Endothelial cell (in vitro differentiated cells): ENCODE results near the gene VSIG2. TPM values are rescaled to one million over a fixed set of nuclear protein-coding genes. Genes with fewer than 3 reads are reported as not detected.

Source experiments
- DNase-seq: peaks from one replicate; pipeline ENCODE4 v3.0.0; 2021; ENCODE audit warnings: low spot score
- H3K27ac Mint-ChIP-seq: one replicate; pipeline ENCODE4 v1.8.0; 2021; ENCODE audit warnings: mixed read lengths, inconsistent platforms; ENCODE audit not compliant: unreplicated experiment
- H3K27me3 Mint-ChIP-seq: one replicate; pipeline ENCODE4 v1.8.0; 2021; ENCODE audit warnings: mild to moderate bottlenecking, moderate library complexity, mixed read lengths, inconsistent platforms; ENCODE audit not compliant: unreplicated experiment
- H3K36me3 Mint-ChIP-seq: one replicate; pipeline ENCODE4 v1.8.0; 2021; ENCODE audit warnings: mild to moderate bottlenecking, low read depth, mixed read lengths, inconsistent platforms; ENCODE audit not compliant: unreplicated experiment
- H3K4me1 Mint-ChIP-seq: one replicate; pipeline ENCODE4 v1.8.0; 2021; ENCODE audit warnings: mild to moderate bottlenecking, mixed read lengths, inconsistent platforms; ENCODE audit not compliant: unreplicated experiment
- H3K4me3 Mint-ChIP-seq: one replicate; pipeline ENCODE4 v1.8.0; 2021; ENCODE audit warnings: mild to moderate bottlenecking, mixed read lengths, inconsistent platforms; ENCODE audit not compliant: unreplicated experiment
- H3K9me3 Mint-ChIP-seq: one replicate; pipeline ENCODE4 v1.8.0; 2021; ENCODE audit warnings: mixed read lengths, inconsistent platforms; ENCODE audit not compliant: unreplicated experiment
- total RNA-seq: library from RNA; stranded (reverse); fragmentation: NEBNext Ultra II Directional; extraction: Animal tissue kit (Norgen Biotek cat#: 25700); gene quantifications from one replicate; pipeline ENCODE4 v1.2.1, GENCODE V29; 2021; ENCODE audit not compliant: unreplicated experiment
- TF ChIP-seq, protein P1 (sequence below): fragments of 200-600 bp; sonication (generic); IDR thresholded peaks from one replicate; pipeline ENCODE4 v1.5.0; 2021; ENCODE audit warnings: antibody characterized with exemption; ENCODE audit not compliant: unreplicated experiment

VSIG2 gene
- total RNA-seq, 1 donor from 2014 or later: 8.6 TPM

- no peaks in the 10 kb centered on the region for H3K36me3 Mint-ChIP-seq
- H3K9me3 Mint-ChIP-seq: no peaks in the 10 kb centered on the region
- no peak for DNase-seq
- no peak overlapping the region for H3K4me3 Mint-ChIP-seq
- H3K27me3 Mint-ChIP-seq: no peaks in the 10 kb centered on the region
- H3K27ac Mint-ChIP-seq: no peak overlapping the region
- no peaks in the 10 kb centered on the region for H3K4me1 Mint-ChIP-seq
- TF ChIP-seq, protein P1, sequence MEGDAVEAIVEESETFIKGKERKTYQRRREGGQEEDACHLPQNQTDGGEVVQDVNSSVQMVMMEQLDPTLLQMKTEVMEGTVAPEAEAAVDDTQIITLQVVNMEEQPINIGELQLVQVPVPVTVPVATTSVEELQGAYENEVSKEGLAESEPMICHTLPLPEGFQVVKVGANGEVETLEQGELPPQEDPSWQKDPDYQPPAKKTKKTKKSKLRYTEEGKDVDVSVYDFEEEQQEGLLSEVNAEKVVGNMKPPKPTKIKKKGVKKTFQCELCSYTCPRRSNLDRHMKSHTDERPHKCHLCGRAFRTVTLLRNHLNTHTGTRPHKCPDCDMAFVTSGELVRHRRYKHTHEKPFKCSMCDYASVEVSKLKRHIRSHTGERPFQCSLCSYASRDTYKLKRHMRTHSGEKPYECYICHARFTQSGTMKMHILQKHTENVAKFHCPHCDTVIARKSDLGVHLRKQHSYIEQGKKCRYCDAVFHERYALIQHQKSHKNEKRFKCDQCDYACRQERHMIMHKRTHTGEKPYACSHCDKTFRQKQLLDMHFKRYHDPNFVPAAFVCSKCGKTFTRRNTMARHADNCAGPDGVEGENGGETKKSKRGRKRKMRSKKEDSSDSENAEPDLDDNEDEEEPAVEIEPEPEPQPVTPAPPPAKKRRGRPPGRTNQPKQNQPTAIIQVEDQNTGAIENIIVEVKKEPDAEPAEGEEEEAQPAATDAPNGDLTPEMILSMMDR: no peak
These were observed 52.5 kb downstream of the VSIG2 start for GRCh38 chr11:124699547-124699946.

Other genes with a start within 250 kb of the VSIG2 start
- not detected for gene OR8B12, start 208.6 kb downstream of the VSIG2 start, total RNA-seq
- gene OR8A1, start 182.3 kb downstream of the VSIG2 start, total RNA-seq: 0.46 TPM
- 0.21 TPM for gene PANX3, start 140.8 kb downstream of the VSIG2 start, total RNA-seq
- gene TBRG1, start 129.4 kb downstream of the VSIG2 start, total RNA-seq: 87.3 TPM
- gene SIAE, start 78.5 kb downstream of the VSIG2 start, total RNA-seq: 11.4 TPM
- gene SPA17, start 78.4 kb downstream of the VSIG2 start, total RNA-seq: 4.3 TPM
- 17.0 TPM for gene NRGN, start 12.3 kb downstream of the VSIG2 start, total RNA-seq
- gene ESAM, start 10.0 kb upstream of the VSIG2 start, total RNA-seq: 490 TPM
- gene MSANTD2, start 48.2 kb upstream of the VSIG2 start, total RNA-seq: 32.4 TPM
- gene ROBO3, start 113.2 kb upstream of the VSIG2 start, total RNA-seq: 40.0 TPM
- 28.8 TPM for gene ROBO4, start 145.6 kb upstream of the VSIG2 start, total RNA-seq
- gene HEPN1, start 167.0 kb upstream of the VSIG2 start, total RNA-seq: not detected
- gene HEPACAM, start 183.8 kb upstream of the VSIG2 start, total RNA-seq: 0.08 TPM
- 2.4 TPM for gene CCDC15, start 201.9 kb upstream of the VSIG2 start, total RNA-seq